ENCODE data around the gene IVNS1ABP. TPM values are rescaled to one million over a fixed set of nuclear protein-coding genes. Genes with fewer than 3 reads are reported as not detected.

The IVNS1ABP gene
- total RNA-seq, 1 donor from 2014 or later, result 167 TPM

- Mint-ChIP-seq H3K4me1 (peaks cover 56% of the 10 kb centered on the region), H3K4me3 (no peak overlapping the region), H3K27me3 (ENCODE audit: low read depth) (no peaks in the 10 kb centered on the region), H3K36me3 (no peaks in the 10 kb centered on the region), H3K27ac (peak overlapping the region; percentile 70), H3K9me3 (no peaks in the 10 kb centered on the region)
- TF ChIP-seq CTCF (IDR thresholded peaks at IDR 0.05; ENCODE audit: unreplicated experiment), result no peak
- no peak for DNase-seq (ENCODE audit: low spot score in 2 of 2, unreplicated experiment in 2 of 2)
Measured at GRCh38 chr1:185348985-185349384, 31.9 kb upstream of the IVNS1ABP start.

GRCh38 chr1:185348296-185348695 is 31.3 kb upstream of the IVNS1ABP start:
- H3K9me3 Mint-ChIP-seq, result no peaks in the 10 kb centered on the region
- no peak for TF ChIP-seq CTCF (IDR thresholded peaks at IDR 0.05; ENCODE audit: unreplicated experiment)
- peak overlapping the region; percentile 18 for H3K27ac Mint-ChIP-seq
- DNase-seq (ENCODE audit: low spot score in 2 of 2, unreplicated experiment in 2 of 2), result no peak
- no peaks in the 10 kb centered on the region for H3K27me3 Mint-ChIP-seq (ENCODE audit: low read depth)
- no peaks in the 10 kb centered on the region for H3K36me3 Mint-ChIP-seq
- peaks cover 56% of the 10 kb centered on the region for H3K4me1 Mint-ChIP-seq
- no peak overlapping the region for H3K4me3 Mint-ChIP-seq

DNA sequence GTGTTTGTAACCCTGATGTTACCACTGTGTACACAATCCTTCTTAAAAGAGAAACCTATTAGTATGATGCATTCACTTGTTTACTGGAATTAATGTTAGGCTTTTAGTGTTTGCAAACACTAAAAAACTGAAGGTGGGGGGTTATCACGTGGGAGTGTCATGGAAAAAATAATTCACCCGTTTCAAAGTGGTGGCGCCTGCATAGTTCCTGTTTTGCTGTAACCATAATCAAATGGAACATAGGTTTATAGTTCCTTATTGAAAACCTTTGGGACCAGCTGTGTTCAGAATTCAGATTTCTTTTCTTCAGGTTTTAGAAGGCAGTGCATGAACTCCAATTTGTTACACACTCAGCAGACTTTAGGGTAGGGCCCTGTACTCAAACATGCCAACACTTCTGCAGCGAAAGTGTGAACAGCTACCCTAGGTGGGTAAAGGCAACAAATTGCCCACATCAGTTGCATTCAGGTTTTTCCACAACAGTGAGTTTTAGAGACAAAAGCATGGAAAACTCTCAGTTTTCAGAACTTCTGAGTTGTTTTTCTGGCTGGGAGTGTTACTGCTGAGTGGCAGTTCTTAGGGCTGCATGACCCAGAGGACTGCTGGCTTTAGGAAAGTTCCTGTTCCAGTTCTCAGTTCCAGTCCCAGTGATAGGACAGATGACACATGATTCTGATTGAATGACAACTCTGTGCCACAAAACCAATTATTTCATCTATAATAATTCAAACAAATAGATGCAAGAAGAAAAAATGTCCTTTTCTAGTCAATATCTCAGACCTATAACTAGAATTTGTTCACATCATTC is 29.1 kb upstream of the IVNS1ABP start:
- Mint-ChIP-seq H3K4me3 (no peak overlapping the region), H3K9me3 (no peaks in the 10 kb centered on the region), H3K27me3 (ENCODE audit: low read depth) (no peaks in the 10 kb centered on the region), H3K27ac (no peak overlapping the region), H3K4me1 (peaks cover 42% of the 10 kb centered on the region), H3K36me3 (no peaks in the 10 kb centered on the region)
- no peak for DNase-seq (ENCODE audit: low spot score in 2 of 2, unreplicated experiment in 2 of 2)
- no peak for TF ChIP-seq CTCF (IDR thresholded peaks at IDR 0.05; ENCODE audit: unreplicated experiment)

DNA sequence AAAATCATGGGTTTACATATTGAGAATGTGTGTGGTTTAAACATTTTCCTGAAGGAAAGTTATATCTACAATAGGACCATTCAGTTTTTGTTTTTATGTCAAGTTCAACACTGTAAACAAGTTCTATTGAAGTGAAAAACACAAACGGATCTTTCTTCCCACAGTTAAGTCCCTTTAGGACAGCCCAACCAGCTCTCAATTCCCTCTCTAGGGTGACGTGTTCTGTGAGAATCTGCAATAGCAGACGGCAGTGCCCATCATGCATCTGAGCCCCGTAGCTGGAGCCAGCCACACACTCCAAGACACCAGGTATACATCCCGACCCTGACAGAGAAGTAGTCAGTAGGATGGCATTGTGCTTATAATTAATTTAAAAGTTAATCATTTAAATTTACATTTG is 26.3 kb upstream of the IVNS1ABP start:
- no peak for TF ChIP-seq CTCF (IDR thresholded peaks at IDR 0.05; ENCODE audit: unreplicated experiment)
- no peak for DNase-seq (ENCODE audit: low spot score in 2 of 2, unreplicated experiment in 2 of 2)
- Mint-ChIP-seq H3K36me3 (no peaks in the 10 kb centered on the region), H3K27me3 (ENCODE audit: low read depth) (no peaks in the 10 kb centered on the region), H3K27ac (no peak overlapping the region), H3K4me1 (peaks cover 21% of the 10 kb centered on the region), H3K9me3 (no peaks in the 10 kb centered on the region), H3K4me3 (no peak overlapping the region)

- Mint-ChIP-seq H3K9me3 (no peaks in the 10 kb centered on the region), H3K4me1 (peaks cover 21% of the 10 kb centered on the region), H3K36me3 (no peaks in the 10 kb centered on the region), H3K4me3 (no peak overlapping the region), H3K27me3 (ENCODE audit: low read depth) (no peaks in the 10 kb centered on the region), H3K27ac (no peak overlapping the region)
- no peak for DNase-seq (ENCODE audit: low spot score in 2 of 2, unreplicated experiment in 2 of 2)
- TF ChIP-seq CTCF (IDR thresholded peaks at IDR 0.05; ENCODE audit: unreplicated experiment), result no peak
Measured at GRCh38 chr1:185342672-185343259, 25.7 kb upstream of the IVNS1ABP start.

Data from mesothelial cell of epicardium (in vitro differentiated cells).